WTC11 (cell line): ENCODE data around the gene SLC25A24. TPM values are rescaled to one million over a fixed set of nuclear protein-coding genes. Genes with fewer than 3 reads are reported as not detected.

Experiments
- ATAC-seq: fragments of 200-7000 bp; cut with Tn5 transposase; 2 replicates; pipeline ENCODE4 v1.10.0; 2021; ENCODE audit warnings: mild to moderate bottlenecking, moderate library complexity
- CTCF ChIA-PET: fragments of 300-600 bp; sonication (Branson Sonifier 250); formaldehyde crosslinking; loops from one replicate; lab custom pipeline; 2021; ENCODE audit warnings: antibody characterized with exemption; lab: Charles Lee
- POLR2A ChIA-PET: fragments of 350-600 bp; sonication (Branson Sonifier 250); formaldehyde crosslinking; loops from one replicate; lab custom pipeline; 2021; ENCODE audit warnings: antibody characterized with exemption; lab: Charles Lee
- DNase-seq: peaks from one replicate; pipeline ENCODE4 v3.0.0; 2021; ENCODE audit warnings: low spot score
- H3K27ac Mint-ChIP-seq: 2 replicates; pipeline ENCODE4 v1.8.0; 2021; ENCODE audit warnings: mixed read lengths
- H3K27me3 Mint-ChIP-seq: 2 replicates; pipeline ENCODE4 v1.8.0; 2021; ENCODE audit warnings: low read depth, mild to moderate bottlenecking, moderate library complexity, mixed read lengths
- H3K36me3 Mint-ChIP-seq: 2 replicates; pipeline ENCODE4 v1.8.0; 2021; ENCODE audit warnings: mixed read lengths
- H3K4me1 Mint-ChIP-seq: 2 replicates; pipeline ENCODE4 v1.8.0; 2022; ENCODE audit warnings: mixed read lengths
- H3K4me3 Mint-ChIP-seq: 2 replicates; pipeline ENCODE4 v1.8.0; 2021; ENCODE audit warnings: mild to moderate bottlenecking, moderate library complexity, mixed read lengths
- H3K9me3 Mint-ChIP-seq: 2 replicates; pipeline ENCODE4 v1.8.0; 2021; ENCODE audit warnings: mixed read lengths
- CREM ChIP-seq: sonication (generic); formaldehyde crosslinking; IDR thresholded peaks from 2 replicates; pipeline ENCODE4 v1.8.1; 2022; ENCODE audit warnings: mild to moderate bottlenecking, missing genetic modification reagents, moderate library complexity
- ELF4 ChIP-seq: sonication (generic); formaldehyde crosslinking; IDR thresholded peaks from 2 replicates; pipeline ENCODE4 v1.8.1; 2022; ENCODE audit warnings: low read depth, mild to moderate bottlenecking, moderate library complexity, missing genetic modification reagents
- FOXJ3 ChIP-seq: sonication (generic); formaldehyde crosslinking; IDR thresholded peaks from 2 replicates; pipeline ENCODE4 v1.9.0; 2021; ENCODE audit warnings: missing genetic modification reagents, mild to moderate bottlenecking, borderline replicate concordance
- GABPB1 ChIP-seq: sonication (generic); formaldehyde crosslinking; IDR thresholded peaks from 2 replicates; pipeline ENCODE4 v1.8.1; 2023; ENCODE audit warnings: mild to moderate bottlenecking, missing genetic modification reagents
- IRF2 ChIP-seq: sonication (generic); formaldehyde crosslinking; IDR thresholded peaks from 2 replicates; pipeline ENCODE4 v1.8.0; 2022; ENCODE audit warnings: low read depth, missing genetic modification reagents, borderline replicate concordance
- NR2C2 ChIP-seq: sonication (generic); formaldehyde crosslinking; IDR thresholded peaks from 2 replicates; pipeline ENCODE4 v1.8.0; 2022; ENCODE audit warnings: mild to moderate bottlenecking, missing genetic modification reagents
- RELA ChIP-seq: sonication (generic); formaldehyde crosslinking; IDR thresholded peaks from 2 replicates; pipeline ENCODE4 v1.8.1; 2022; ENCODE audit warnings: missing genetic modification reagents, mild to moderate bottlenecking, borderline replicate concordance
- ZNF671 ChIP-seq: fragments of 250-450 bp; sonication (Bioruptor Pico); IDR thresholded peaks from 2 replicates; pipeline ENCODE4 v1.8.0; 2021; ENCODE audit warnings: mild to moderate bottlenecking
- total RNA-seq: library from RNA; stranded (reverse); gene quantifications from 3 replicates; pipeline ENCODE4 v1.2.3, GENCODE V29; 2021
- TF ChIP-seq, protein P1 (sequence below): fragments of 250-450 bp; sonication (Bioruptor Pico); IDR thresholded peaks from 2 replicates; pipeline ENCODE4 v1.9.0; 2021; ENCODE audit warnings: mild to moderate bottlenecking
- TF ChIP-seq, protein P2 (sequence below): sonication (generic); formaldehyde crosslinking; IDR thresholded peaks from 2 replicates; pipeline ENCODE4 v1.8.0; 2023; ENCODE audit warnings: missing genetic modification reagents, mild to moderate bottlenecking, borderline replicate concordance
- TF ChIP-seq, protein P3 (sequence below): sonication (generic); formaldehyde crosslinking; IDR thresholded peaks from 2 replicates; pipeline ENCODE4 v1.8.1; 2022; ENCODE audit warnings: mild to moderate bottlenecking, moderate library complexity, missing genetic modification reagents
- TF ChIP-seq, protein P4 (sequence below): sonication (generic); formaldehyde crosslinking; IDR thresholded peaks from 2 replicates; pipeline ENCODE4 v1.8.1; 2022; ENCODE audit warnings: low read depth, missing genetic modification reagents, borderline replicate concordance
- TF ChIP-seq, protein P5 (sequence below): sonication (generic); formaldehyde crosslinking; IDR thresholded peaks from 2 replicates; pipeline ENCODE4 v1.8.1; 2022; ENCODE audit warnings: mild to moderate bottlenecking, missing genetic modification reagents, moderate library complexity, borderline replicate concordance
- TF ChIP-seq, protein P6 (sequence below): fragments of 250-450 bp; sonication (Bioruptor Pico); IDR thresholded peaks from 2 replicates; pipeline ENCODE4 v2.1.2; 2022; ENCODE audit warnings: mild to moderate bottlenecking, moderate library complexity
- TF ChIP-seq, protein P7 (sequence below): sonication (generic); formaldehyde crosslinking; conservative IDR thresholded peaks from 2 replicates; pipeline ENCODE4 v1.8.1; 2023; ENCODE audit warnings: mild to moderate bottlenecking, low read depth, missing genetic modification reagents, moderate library complexity
- TF ChIP-seq, protein P8 (sequence below): fragments of 250-450 bp; sonication (Bioruptor Pico); IDR thresholded peaks from 2 replicates; pipeline ENCODE4 v1.8.0; 2021; ENCODE audit warnings: mild to moderate bottlenecking

SLC25A24 gene
- total RNA-seq, 1 experiment from 2014 or later, result 39.1 TPM

DNA sequence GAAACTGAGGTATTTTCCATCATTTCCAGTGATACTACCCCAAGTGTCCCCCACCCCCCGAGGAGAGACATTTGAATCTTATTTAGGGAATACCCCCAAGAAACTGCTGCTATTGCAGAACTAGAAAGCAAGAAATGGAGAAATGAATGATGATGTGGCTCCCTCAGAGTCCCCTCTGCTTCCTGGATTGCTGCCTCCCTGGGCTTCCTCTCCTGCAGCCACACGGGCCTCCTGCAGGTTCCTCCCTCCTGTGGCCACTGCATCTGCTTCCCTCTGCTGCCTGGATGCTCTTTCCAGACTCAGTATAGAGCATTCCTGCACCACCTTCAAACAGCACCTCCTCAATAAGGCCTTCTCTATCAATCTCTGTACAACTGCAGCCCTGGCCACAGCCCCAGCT is 69.3 kb downstream of the SLC25A24 start:
- POLR2A ChIA-PET, result no interaction called here
- Mint-ChIP-seq H3K4me1 (no peaks in the 10 kb centered on the region), H3K27ac (no peak overlapping the region), H3K27me3 (no peaks in the 10 kb centered on the region), H3K36me3 (peaks cover 41% of the 10 kb centered on the region), H3K4me3 (no peak overlapping the region), H3K9me3 (peaks cover 30% of the 10 kb centered on the region)
- ATAC-seq (no peak), DNase-seq (no peak)
- TF ChIP-seq, protein P1, sequence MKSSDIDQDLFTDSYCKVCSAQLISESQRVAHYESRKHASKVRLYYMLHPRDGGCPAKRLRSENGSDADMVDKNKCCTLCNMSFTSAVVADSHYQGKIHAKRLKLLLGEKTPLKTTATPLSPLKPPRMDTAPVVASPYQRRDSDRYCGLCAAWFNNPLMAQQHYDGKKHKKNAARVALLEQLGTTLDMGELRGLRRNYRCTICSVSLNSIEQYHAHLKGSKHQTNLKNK, result no peak
- no peak for TF ChIP-seq ELF4
- no peak for TF ChIP-seq GABPB1 (CRISPR knock-in tag)
- TF ChIP-seq FOXJ3 (CRISPR knock-in tag), result no peak
- TF ChIP-seq, protein P2, sequence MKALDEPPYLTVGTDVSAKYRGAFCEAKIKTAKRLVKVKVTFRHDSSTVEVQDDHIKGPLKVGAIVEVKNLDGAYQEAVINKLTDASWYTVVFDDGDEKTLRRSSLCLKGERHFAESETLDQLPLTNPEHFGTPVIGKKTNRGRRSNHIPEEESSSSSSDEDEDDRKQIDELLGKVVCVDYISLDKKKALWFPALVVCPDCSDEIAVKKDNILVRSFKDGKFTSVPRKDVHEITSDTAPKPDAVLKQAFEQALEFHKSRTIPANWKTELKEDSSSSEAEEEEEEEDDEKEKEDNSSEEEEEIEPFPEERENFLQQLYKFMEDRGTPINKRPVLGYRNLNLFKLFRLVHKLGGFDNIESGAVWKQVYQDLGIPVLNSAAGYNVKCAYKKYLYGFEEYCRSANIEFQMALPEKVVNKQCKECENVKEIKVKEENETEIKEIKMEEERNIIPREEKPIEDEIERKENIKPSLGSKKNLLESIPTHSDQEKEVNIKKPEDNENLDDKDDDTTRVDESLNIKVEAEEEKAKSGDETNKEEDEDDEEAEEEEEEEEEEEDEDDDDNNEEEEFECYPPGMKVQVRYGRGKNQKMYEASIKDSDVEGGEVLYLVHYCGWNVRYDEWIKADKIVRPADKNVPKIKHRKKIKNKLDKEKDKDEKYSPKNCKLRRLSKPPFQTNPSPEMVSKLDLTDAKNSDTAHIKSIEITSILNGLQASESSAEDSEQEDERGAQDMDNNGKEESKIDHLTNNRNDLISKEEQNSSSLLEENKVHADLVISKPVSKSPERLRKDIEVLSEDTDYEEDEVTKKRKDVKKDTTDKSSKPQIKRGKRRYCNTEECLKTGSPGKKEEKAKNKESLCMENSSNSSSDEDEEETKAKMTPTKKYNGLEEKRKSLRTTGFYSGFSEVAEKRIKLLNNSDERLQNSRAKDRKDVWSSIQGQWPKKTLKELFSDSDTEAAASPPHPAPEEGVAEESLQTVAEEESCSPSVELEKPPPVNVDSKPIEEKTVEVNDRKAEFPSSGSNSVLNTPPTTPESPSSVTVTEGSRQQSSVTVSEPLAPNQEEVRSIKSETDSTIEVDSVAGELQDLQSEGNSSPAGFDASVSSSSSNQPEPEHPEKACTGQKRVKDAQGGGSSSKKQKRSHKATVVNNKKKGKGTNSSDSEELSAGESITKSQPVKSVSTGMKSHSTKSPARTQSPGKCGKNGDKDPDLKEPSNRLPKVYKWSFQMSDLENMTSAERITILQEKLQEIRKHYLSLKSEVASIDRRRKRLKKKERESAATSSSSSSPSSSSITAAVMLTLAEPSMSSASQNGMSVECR (CRISPR knock-in tag), result no peak
- no peak for TF ChIP-seq NR2C2
- no peak for TF ChIP-seq CREM
- TF ChIP-seq, protein P3, sequence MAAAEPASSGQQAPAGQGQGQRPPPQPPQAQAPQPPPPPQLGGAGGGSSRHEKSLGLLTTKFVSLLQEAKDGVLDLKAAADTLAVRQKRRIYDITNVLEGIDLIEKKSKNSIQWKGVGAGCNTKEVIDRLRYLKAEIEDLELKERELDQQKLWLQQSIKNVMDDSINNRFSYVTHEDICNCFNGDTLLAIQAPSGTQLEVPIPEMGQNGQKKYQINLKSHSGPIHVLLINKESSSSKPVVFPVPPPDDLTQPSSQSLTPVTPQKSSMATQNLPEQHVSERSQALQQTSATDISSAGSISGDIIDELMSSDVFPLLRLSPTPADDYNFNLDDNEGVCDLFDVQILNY (CRISPR knock-in tag), result no peak
- TF ChIP-seq ZNF671 (CRISPR knock-in tag), result no peak
- TF ChIP-seq, protein P4, sequence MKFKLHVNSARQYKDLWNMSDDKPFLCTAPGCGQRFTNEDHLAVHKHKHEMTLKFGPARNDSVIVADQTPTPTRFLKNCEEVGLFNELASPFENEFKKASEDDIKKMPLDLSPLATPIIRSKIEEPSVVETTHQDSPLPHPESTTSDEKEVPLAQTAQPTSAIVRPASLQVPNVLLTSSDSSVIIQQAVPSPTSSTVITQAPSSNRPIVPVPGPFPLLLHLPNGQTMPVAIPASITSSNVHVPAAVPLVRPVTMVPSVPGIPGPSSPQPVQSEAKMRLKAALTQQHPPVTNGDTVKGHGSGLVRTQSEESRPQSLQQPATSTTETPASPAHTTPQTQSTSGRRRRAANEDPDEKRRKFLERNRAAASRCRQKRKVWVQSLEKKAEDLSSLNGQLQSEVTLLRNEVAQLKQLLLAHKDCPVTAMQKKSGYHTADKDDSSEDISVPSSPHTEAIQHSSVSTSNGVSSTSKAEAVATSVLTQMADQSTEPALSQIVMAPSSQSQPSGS (CRISPR knock-in tag), result no peak
- TF ChIP-seq IRF2 (CRISPR knock-in tag), result no peak
- TF ChIP-seq RELA (CRISPR knock-in tag), result no peak
- TF ChIP-seq, protein P5, sequence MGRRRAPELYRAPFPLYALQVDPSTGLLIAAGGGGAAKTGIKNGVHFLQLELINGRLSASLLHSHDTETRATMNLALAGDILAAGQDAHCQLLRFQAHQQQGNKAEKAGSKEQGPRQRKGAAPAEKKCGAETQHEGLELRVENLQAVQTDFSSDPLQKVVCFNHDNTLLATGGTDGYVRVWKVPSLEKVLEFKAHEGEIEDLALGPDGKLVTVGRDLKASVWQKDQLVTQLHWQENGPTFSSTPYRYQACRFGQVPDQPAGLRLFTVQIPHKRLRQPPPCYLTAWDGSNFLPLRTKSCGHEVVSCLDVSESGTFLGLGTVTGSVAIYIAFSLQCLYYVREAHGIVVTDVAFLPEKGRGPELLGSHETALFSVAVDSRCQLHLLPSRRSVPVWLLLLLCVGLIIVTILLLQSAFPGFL, result no peak
- TF ChIP-seq, protein P6, sequence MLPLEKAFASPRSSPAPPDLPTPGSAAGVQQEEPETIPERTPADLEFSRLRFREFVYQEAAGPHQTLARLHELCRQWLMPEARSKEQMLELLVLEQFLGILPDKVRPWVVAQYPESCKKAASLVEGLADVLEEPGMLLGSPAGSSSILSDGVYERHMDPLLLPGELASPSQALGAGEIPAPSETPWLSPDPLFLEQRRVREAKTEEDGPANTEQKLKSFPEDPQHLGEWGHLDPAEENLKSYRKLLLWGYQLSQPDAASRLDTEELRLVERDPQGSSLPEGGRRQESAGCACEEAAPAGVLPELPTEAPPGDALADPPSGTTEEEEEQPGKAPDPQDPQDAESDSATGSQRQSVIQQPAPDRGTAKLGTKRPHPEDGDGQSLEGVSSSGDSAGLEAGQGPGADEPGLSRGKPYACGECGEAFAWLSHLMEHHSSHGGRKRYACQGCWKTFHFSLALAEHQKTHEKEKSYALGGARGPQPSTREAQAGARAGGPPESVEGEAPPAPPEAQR (CRISPR knock-in tag), result no peak
- TF ChIP-seq, protein P7, sequence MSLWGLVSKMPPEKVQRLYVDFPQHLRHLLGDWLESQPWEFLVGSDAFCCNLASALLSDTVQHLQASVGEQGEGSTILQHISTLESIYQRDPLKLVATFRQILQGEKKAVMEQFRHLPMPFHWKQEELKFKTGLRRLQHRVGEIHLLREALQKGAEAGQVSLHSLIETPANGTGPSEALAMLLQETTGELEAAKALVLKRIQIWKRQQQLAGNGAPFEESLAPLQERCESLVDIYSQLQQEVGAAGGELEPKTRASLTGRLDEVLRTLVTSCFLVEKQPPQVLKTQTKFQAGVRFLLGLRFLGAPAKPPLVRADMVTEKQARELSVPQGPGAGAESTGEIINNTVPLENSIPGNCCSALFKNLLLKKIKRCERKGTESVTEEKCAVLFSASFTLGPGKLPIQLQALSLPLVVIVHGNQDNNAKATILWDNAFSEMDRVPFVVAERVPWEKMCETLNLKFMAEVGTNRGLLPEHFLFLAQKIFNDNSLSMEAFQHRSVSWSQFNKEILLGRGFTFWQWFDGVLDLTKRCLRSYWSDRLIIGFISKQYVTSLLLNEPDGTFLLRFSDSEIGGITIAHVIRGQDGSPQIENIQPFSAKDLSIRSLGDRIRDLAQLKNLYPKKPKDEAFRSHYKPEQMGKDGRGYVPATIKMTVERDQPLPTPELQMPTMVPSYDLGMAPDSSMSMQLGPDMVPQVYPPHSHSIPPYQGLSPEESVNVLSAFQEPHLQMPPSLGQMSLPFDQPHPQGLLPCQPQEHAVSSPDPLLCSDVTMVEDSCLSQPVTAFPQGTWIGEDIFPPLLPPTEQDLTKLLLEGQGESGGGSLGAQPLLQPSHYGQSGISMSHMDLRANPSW (CRISPR knock-in tag), result no peak
- TF ChIP-seq, protein P8, sequence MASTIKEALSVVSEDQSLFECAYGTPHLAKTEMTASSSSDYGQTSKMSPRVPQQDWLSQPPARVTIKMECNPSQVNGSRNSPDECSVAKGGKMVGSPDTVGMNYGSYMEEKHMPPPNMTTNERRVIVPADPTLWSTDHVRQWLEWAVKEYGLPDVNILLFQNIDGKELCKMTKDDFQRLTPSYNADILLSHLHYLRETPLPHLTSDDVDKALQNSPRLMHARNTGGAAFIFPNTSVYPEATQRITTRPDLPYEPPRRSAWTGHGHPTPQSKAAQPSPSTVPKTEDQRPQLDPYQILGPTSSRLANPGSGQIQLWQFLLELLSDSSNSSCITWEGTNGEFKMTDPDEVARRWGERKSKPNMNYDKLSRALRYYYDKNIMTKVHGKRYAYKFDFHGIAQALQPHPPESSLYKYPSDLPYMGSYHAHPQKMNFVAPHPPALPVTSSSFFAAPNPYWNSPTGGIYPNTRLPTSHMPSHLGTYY, result no peak
- CTCF ChIA-PET, result no interaction called here
